HG02973 (cell line): ENCODE results near the gene MPP1.

Source experiments
- ATAC-seq: cut with Tn5 transposase; IDR thresholded peaks from one replicate; pipeline ENCODE4 v1.9.1; 2021; ENCODE audit warnings: moderate library complexity; ENCODE audit not compliant: unreplicated experiment

MPP1 gene

DNA sequence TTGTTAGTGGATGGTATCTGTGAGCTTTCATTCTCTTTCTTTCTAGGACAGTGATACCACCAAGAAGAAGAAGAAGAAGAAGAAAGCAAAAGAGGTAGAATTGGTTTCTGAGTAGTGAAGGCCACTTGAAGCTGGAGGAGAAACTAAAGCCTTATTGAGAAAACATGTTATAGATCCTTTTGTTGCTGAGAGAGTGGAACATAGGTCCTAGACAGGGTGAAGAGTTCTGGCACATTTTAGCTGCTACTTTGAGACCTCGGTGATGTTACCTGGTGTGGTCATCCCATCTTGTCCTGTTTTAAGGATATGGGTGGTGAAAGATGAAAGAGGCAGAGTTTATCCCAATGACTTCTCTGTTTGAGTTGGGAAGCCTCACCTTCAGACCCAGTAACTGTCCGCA lies 28.5 kb downstream of the MPP1 start:
- no peak for ATAC-seq

DNA sequence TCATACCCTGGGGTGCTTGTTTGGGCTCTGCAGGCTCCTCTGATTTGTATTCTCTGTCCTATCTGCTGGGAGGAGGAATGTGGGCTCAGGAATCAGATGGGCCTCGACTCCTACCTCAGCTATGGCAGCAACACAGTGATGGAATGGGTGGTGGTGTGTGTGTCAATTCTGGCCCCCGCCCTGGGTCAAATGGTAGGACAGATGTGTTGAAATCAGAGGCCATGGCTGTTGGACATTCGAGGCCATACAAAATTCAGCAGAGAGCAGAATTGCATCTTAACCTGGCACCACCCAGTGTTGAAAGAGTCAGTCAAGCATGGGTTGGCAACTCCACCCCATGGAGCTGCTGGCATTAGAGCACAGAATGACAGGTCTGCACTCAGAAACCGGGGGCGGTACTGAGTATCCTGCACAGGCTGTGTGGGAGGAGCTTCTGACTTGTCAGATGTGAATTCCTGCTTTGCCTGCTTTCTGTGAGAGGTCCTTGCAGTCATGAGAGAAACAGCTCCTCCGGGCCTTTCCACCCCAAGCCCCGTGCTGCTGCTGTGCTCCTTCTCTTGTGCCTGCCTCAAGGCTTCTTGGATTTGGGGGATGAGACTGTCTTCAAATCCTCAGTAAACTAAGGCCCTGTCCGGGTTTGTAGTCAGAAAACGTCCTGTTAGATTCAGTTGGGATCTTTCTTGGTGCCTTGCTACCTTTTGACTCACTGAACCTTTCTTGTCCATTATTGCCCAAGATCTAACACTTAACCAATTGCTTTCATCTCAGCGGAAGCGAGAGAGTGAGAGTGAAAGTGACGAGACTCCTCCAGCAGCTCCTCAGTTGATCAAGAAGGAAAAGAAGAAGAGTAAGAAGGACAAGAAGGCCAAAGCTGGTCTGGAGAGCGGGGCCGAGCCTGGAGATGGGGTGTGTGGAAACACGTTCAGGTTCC lies 29.6 kb downstream of the MPP1 start:
- no peak for ATAC-seq

DNA sequence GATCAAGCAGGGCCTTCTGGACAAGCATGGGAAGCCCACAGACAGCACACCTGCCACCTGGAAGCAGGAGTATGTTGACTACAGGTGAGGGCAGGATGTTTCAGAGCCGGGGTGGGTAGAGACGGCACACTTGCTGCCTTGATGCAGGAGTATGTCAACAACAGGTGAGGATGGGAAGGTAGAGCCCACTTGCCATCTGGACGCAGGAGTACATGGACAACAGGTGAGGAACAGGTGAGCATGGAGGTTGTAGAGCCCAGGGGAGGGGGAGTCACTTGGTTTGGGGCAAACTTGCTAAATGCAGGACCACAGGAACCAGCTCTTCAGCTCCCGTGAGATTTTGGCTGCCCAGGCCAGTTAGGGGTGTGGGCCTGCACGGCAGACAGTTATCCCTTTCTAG lies 30.7 kb downstream of the MPP1 start:
- no peak for ATAC-seq

DNA sequence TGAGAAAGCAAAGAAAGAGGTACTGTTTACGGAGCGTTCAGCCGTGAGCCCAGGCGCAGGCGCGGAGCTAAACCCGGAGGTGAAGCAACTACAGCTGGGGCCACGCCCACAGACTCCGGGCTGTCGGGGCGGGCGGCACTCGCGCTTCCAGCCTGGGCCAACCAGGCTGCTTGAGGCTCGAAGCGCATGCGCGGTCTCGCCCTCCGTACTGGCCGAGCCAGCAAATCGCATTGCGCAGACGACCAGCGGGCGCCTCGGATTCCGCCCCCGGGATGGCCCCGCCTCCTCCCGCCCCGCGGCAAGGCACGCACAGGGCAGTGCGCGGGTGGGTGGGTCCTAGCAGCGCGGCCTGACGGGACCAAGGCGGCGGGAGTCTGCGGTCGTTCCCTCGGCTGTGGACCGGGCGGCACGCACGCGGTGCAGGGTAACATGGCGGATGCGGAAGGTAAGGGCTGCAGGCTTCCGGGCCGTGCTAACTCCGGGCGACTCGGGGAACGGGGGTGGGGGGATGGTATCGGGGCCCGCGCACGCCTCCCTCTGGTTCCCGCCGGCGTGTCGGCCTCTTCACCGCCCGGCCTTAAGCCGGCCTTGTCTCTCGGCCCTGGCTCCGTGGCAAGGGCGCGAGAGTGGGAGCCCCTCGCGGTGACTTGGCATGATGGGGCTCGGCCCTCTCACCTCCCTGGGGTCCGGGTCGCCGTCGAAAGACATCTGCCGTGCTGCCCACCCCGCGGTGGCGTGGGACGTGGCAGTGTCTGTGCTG lies 42.6 kb downstream of the MPP1 start, which contains the start of gene DKC1:
Gene DKC1, plus strand, starts transcription at position 328 of the 760 bp plus-strand sequence. Its CDS starts 102 bp downstream, at position 430.
- peak; percentile 86 for ATAC-seq

DNA sequence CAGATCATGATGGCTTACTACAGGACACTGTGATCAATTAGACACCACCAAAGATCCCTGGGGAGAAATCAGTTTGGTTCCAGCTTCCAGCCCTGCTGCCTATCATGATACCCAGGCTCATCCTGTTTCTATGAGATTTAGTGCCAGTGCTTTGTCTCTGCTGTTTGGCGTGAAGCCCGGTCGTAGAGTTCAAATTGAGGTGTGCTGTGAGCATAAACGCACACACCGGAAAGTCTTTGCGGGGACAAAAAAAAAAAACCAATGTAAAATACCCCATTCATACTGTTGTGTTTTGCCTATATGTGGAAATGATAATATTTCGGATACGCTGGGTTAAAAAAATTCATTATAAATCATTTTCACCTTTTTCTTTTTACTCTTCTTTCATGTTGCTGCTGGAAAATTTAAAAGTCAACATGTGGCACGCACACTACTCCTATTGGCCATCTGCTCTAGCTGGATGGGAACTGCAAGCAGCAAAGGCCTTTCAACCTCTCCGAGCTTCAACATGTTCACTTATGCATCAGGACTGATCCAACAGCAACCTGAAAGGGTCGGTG lies 43.2 kb downstream of the MPP1 start:
- no peak for ATAC-seq

DNA sequence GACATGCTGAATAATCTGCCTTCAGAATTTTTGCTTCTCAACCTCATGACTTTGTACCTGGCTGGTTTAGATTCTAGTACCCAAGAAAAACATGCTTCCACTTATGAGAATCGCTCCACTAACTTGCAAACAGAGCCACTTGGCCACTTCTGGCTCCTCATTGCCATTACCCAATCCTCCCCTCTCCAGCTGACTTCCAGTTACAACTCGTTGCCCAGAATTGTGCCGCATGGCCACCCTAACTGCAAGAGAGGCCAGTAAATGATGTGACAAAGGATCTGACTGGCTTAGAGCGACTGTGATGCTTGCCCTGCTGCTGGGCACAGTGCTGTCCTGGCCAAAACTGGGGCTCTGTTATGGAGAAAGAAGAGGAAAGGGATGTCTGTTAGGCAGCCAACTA lies 46.6 kb downstream of the MPP1 start:
- no peak for ATAC-seq

DNA sequence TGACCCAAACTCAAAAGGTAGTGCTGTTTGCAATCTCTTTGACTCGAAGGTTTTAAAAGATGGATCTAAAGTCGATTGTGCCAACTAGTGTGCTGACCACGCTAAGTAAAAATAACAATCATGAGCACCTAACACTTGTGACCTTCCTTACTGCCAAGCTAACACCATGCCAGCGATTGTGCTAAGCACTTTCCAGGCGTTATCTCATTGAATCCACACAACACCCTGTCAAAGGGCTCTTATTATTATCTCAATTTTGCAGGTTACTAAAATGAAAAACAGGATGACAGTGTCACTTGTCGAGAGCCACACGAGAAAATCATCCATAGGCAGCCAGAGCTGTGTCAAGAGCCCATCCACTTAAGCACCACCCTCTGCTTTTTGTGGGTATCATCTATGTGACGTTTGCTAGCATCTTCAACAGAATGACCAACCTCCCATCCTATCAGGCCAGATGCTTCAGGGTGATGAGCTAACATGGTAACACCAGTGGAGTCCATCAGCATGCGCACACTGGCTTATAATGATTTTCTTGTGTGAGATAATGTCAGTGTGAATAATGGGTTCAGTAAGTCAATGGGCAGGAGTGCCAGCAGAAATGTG lies 53.5 kb downstream of the MPP1 start:
- ATAC-seq, result no peak

DNA sequence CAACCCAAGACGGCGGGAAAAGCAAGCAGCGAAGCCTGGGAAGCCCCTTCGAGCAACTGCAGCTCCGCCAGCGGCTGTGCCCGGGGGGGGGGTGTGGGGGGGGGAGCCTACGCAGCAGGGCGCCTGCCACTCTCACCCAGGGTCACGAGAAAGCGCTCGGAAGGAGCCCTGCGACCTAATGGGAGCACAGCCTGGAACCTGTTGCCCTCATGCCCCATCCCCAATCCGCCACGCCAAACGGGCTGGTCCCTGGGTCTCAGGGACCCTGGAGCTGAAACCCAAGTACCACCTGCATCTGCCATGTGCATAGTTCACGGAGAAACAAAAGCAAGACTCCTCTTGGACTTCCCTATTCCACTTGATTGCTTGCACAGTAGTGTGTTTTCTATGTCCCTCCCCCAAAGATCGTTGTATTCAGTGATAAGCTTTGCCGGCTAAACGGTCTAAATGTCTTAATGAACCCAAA lies 54.0 kb downstream of the MPP1 start:
- no peak for ATAC-seq

DNA sequence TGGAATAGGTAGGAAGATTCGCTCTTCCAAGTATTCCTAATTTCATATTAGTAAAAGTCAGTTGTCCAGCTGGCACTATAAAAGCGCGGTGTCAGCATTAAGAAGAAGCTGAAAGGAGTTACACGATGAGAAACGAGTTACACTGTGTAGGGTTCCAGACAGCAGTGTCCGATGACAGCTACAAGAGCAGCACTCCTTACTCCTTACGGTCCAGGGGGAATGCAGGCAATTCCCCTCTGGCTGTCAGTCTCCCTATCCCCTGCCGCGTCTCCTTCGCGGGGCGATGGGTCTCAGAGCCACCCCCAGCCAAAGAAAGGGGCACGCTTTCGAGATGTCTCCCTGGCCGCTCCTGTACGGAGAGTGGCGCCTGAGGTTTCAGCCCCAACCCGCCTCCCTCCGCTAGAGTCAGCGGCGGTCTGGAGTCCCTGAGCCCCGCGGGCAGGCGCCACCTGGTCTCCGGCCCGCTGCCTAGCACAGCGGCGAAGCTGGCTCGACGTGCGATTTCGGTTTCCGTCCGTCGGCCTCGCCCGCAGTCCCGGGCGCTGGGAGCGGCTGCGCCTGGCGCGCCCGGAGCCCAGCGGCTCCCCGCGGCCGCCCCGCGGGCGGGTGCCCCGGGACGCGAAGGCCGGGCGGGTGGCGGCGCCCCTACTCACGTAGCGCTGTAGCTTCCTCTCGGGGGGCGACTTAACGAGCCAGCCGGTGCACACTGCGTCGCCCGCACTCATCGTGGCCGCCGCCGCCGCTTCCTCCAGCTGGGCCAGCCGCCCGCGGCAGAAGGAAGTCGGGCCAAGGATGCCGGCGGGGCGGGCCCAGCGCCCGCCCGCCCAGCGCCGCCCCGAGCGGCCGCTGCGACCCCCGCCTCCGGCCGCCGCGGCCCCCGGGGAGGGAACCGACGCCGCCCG lies 54.7 kb downstream of the MPP1 start, which contains the start of gene GAB3:
Gene GAB3, minus strand, starts transcription at position 777 of the 902 bp plus-strand sequence. Its CDS starts 52 bp downstream, at position 725.
- peak; percentile 56 for ATAC-seq

DNA sequence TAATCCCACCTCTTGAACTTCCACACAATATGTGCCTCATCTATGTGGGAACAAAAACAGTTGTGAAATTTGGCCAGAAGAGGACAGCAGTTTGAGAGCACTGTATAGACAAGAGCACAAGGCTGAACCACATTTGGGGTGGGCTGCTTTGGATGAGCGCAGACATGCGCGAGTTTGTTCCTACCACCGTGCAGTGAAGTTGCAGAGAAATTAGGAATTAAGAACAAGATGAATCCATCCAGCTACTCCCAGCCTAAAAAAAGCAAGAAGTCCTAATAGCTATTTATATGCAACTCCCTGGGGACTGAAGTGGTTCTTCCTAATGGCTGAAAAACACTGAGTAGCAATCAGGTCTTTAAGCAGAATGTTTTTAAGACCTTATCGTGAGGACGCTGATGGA lies 55.4 kb downstream of the MPP1 start:
- ATAC-seq, result no peak

DNA sequence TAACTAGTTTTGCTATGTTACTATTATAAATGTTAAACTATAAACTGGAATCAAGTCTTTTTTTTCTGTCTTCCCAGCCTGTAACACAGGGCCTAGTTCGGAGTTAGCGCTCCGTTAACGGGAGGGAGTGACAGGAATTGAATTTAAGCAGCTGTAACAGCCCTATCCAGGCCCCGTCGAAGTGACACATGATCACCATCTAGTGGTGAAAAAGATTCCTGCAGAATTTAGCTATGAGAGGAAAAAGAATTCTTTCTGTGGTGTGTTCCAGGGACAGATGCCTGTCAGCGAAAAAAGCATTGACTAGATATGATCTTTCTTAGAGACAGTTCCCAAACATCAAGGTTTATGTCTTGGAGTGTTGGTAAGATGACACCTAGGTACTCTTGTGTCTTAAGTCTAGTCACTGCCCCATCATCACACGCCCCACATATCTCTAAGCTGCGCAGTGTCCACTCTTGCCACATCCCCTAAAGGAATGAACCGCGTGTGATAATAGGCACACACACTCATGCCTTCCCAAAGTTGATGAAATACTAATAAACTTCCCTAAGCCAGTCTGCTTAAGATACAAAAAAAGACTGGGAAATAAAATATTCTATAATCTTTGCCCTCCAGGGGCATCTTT lies 56.5 kb downstream of the MPP1 start:
- peak; percentile 58 for ATAC-seq

DNA sequence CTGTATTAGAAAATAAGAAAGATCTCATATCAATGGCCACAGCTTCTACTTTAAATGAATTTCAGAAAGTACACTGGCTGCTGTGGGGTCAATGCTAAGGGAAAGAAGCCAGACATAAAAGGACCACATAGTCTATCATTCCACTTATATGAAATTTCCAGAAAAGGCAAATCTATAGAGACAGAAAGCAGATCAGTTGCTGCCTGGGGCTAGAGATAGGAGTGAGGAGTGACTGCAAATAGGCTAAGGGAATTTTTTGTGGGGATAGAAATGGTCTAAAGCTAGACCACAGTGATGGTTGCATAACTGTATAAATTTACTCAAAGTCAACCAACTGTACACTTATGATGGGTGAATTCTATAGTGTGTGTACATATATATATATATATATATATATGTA lies 62.7 kb downstream of the MPP1 start:
- no peak for ATAC-seq

DNA sequence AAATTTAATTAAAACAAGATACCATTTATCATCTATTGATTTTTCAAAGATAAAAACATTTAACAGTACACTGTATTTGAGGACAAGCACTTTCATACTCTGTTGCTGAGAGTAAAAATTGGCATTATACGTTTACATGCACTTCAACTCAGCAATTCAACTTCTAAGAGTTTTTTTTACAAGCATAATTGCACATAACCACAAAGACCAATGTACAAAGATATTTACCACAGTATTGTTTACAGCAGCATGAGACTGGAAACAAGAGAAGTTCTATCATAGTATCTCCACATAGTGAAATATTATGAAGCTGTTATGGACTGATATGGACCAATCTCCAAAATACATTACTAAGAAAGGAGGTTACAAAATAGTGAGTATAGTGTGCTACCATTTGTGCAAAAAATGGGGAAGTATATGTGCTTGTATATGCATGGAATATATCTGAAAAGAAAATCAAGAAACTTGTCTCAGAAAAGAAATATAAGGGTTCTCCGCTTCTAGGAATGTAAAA lies 65.3 kb downstream of the MPP1 start:
- ATAC-seq, result no peak

DNA sequence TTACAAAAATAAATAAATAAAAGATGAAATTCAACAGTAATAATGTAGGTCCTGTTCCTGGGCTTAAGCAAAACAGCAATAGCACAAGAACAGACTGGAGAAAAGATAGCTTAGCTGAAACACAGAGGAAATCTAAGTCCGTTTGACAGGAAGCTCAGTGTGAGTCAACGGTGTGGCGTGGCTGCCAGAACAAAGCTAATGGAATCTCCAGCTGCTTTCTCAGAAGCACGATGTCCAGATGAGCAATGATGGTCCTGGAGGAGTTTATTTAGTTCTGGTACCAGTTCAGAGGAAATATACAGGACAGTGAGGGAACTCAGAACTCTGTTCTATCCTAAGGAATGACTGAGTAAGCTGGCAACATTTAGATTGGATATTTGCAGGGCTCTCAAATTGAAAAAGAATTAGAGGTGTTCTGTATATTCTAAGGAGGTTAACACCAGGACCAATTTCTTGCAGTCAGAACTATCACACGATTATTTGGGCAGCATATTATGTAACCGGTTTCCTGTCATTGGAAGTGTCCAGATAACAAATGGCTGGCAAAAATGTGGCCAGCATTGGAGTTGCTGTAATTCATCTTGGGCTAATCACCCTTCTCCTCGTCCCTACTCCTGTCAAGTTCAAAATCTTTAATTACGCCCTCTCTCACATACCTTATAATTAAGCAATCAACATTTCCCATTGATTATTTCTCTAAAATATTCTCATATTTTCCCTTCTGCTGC lies 67.1 kb downstream of the MPP1 start:
- ATAC-seq, result no peak

DNA sequence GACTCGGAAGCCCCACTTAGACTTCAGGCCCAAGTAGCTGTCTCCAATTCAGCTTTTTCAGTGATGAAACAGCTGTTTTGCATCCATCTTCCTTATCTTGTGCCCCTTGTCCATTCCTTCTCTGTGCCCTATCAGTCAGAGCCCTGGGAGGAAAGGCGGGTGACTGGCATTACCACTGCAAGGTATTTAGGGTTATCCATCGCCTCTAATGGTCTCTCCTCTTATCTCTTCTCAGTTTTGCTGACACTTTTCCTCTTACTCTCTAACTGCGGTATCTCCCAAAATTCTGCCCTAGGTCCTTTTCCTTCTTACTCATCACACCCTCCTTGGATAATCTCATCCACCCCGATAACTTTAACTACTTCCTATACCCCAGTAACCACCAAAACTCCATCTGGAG lies 68.1 kb downstream of the MPP1 start:
- no peak for ATAC-seq

DNA sequence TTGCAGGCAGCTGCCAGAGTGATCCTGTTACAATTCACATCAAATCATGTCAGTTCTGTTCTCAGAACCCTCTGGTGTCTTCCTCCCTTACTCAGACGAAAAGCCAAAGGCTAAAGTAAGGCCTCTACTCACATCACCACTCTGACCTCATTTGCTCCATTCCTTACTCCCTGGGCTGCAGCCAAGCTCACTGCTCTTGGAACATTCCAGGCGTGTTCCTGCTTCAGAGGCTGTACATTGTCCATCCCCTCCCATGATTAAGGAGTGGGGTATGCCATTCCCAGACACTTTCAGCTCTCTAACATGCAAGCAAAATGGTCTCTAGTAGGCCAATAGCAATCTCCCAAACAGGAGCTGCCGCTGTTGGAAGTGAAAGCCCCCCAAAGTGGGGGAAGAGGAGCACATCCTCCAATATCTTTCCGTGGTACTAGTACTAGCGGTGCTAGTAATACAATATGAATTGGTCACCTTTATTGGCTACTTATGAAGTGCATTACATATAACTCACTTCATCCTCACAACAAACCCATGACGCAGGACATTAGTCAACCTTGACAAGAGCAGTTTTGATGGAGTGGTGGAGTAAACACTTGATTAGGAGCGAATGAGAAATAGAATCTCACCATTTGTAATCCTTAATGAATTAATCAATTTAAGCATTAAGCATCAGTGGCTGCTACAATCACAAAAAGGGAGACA lies 69.4 kb downstream of the MPP1 start:
- ATAC-seq, result no peak

DNA sequence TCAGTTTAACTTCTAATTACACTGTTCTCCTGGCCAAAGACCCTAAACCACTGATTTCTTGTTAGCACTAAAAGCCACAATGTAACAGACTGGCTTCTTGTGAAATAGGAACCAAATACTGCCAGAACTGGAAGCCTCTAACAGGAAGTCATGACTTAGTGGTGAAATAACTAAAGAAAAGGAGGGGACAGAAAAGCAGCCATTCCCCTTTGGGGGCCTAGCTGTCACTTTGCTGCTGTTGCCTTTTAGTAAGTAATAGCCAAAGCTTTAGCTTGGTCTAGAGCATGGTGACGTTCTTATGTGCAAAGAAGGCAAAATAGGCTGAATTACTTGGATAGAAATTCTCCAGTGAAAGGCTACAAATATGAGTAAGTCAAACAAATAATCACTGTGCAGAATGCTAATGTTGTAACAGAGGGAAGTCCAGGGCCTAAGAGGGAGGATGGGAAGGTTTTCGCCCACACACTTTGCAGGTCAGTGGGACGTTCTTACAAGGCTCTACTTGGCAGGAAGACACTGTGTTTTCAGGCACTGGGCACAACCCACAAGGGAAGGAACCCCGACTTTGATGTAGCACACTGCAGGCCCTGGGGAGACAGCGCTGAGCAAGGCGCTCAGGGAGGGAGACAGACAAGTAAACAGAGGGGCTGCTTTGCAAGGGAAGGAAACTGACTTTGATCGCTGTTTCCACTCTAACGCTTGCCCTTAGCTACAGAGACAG lies 71.1 kb downstream of the MPP1 start:
- ATAC-seq, result no peak
